ENCODE results near the gene SORCS2. TPM values are rescaled to one million over a fixed set of nuclear protein-coding genes. Genes with fewer than 3 reads are reported as not detected.

Gene SORCS2
- total and polyA plus RNA-seq, 2 of the 13 experiments (the other 11 are each of a cell fraction or from before 2014, with no cell fraction given), result 0.82 to 1.0 TPM

GRCh38 chr4:7585768-7586167 lies 393.4 kb downstream of the SORCS2 start:
- H3K4me1 ChIP-seq (ENCODE audit: insufficient read depth, low read length), result no peaks in the 10 kb centered on the region
- intact Hi-C loops (cut with micrococcal nuclease; ENCODE audit: unreplicated experiment) (no loop called here), in situ Hi-C loops (cut with HindIII; ENCODE audit: extremely low pct_ligation_motif_present, low pct_unique_long_range_greater_than_20kb) (no loop called here)
- POLR2A ChIA-PET, result no interaction called here
- no peaks in the 10 kb centered on the region for H3K27me3 ChIP-seq (ENCODE audit: control insufficient read depth in 1 of 2, insufficient read depth in 2 of 2, low read length in 2 of 2)
- ATAC-seq, result no peak
- H3K4me2 ChIP-seq (ENCODE audit: low read depth, low read length), result no peak overlapping the region
- CTCF ChIA-PET (ENCODE audit: low intra/inter-chr PET ratio, low total read pairs), result no interaction called here
- H3K79me2 ChIP-seq (ENCODE audit: insufficient read depth, low read length), result no peaks in the 10 kb centered on the region
- TF ChIP-seq ZNF564 (CRISPR knock-in tag; IDR thresholded peaks at IDR 0.05), result no peak
- TF ChIP-seq KMT2A (CRISPR knock-in tag; IDR thresholded peaks at IDR 0.05), result no peak
- TF ChIP-seq ZHX2 (IDR thresholded peaks at IDR 0.05; ENCODE audit: low read depth), result no peak
- TF ChIP-seq ZHX2 (CRISPR knock-in tag; IDR thresholded peaks at IDR 0.05; ENCODE audit: borderline replicate concordance), result no peak
- TF ChIP-seq ZNF124 (CRISPR knock-in tag; IDR thresholded peaks at IDR 0.05), result no peak
- TF ChIP-seq ZNF607 (CRISPR knock-in tag; IDR thresholded peaks at IDR 0.05; ENCODE audit: borderline replicate concordance), result no peak
- TF ChIP-seq NCOA1 (CRISPR knock-in tag; IDR thresholded peaks at IDR 0.05), result no peak
- TF ChIP-seq ZNF557 (CRISPR knock-in tag; IDR thresholded peaks at IDR 0.05), result no peak
- TF ChIP-seq MTA3 (CRISPR knock-in tag; IDR thresholded peaks at IDR 0.05), result no peak
- no peak overlapping the region for H3K27ac ChIP-seq (ENCODE audit: extremely low read length, insufficient read depth, low read length)
- H3K9me3 ChIP-seq (ENCODE audit: low read length), result no peaks in the 10 kb centered on the region
- H2AFZ ChIP-seq (ENCODE audit: low read length), result no peak overlapping the region
- 88% methylated on average over 3 of the region's 3 CpGs for WGBS (ENCODE audit: low lambda C conversion rate)
- H3K36me3 ChIP-seq (replicated peaks in 1 of 2; ENCODE audit: control insufficient read depth in 1 of 2, insufficient read depth in 2 of 2, low read length in 2 of 2), result no peaks in the 10 kb centered on the region
- DNase-seq (ENCODE audit: low spot score), result no peak
- FAIRE-seq, result no peak
- H3K4me3 ChIP-seq (replicated peaks in 1 of 3; ENCODE audit: insufficient read depth in 1 of 3, low read depth in 2 of 3, low read length in 3 of 3), result no peak overlapping the region
- H3K9ac ChIP-seq (ENCODE audit: insufficient read depth, low read depth, low read length), result no peak overlapping the region
- BruUV-seq (replicated peaks), result no TSS peak
- no peaks in the 10 kb centered on the region for H4K20me1 ChIP-seq (ENCODE audit: insufficient read depth, low read length)
